Measurements from ENCODE around the gene ATG5.
"Not testable (repeated sequence)": the region's sequence is repeated elsewhere in the genome, so short reads cannot be mapped to it uniquely, and the experiment has no call there.

ATG5 gene

DNA sequence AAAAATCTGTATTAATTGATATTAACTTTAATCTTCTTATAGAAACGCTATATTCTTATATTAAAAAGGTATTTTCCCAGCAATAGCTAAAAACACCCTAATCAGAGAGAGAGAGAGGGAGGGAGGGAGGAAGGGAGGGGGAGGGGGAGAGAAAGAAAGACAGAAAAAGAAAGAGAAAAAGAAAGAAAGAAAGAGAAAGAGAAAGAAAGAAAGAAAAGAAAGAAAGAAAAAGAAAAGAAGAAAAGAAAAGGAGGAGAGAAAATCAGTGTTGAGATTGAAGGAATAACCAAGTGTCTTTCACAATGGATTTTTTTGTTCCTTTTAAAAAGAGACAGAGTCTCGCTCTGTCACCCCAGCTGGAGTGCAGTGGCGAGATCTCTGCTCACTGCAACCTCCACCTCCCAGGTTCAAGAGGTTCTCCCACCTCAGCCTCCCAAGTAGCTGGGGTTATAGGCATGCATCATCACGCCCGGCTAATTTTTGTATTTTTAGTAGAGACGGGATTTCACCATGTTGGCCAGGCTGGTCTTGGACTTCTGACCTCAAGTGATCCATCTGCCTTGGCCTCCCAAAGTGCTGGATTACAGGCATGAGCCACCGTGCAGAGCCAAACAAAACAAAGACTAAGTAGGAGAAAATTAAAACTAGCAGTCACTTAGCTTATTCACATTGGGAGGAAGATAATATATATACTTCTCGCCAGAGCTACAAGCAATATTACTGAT is 73.9 kb downstream of the ATG5 start:
- Mint-ChIP-seq H3K36me3 (ENCODE audit: insufficient read depth) (peaks cover 10% of the 10 kb centered on the region), H3K4me1 (peaks cover 38% of the 10 kb centered on the region)
- not testable (repeated sequence) for DNase-seq (ENCODE audit: low spot score in 2 of 2); H3K27me3 Mint-ChIP-seq; H3K4me3 Mint-ChIP-seq; ATAC-seq (replicated peaks; ENCODE audit: extremely low read depth, poor library complexity, severe bottlenecking); H3K9me3 Mint-ChIP-seq; H3K27ac Mint-ChIP-seq (ENCODE audit: low read depth)

GRCh38 chr6:106250953-106251352 is 74.6 kb downstream of the ATG5 start:
- Mint-ChIP-seq H3K27me3 (no peaks in the 10 kb centered on the region), H3K27ac (ENCODE audit: low read depth) (no peak overlapping the region), H3K9me3 (no peaks in the 10 kb centered on the region), H3K4me3 (no peak overlapping the region), H3K36me3 (ENCODE audit: insufficient read depth) (peaks cover 10% of the 10 kb centered on the region), H3K4me1 (peaks cover 44% of the 10 kb centered on the region)
- DNase-seq (ENCODE audit: low spot score in 2 of 2) (no peak), ATAC-seq (replicated peaks; ENCODE audit: extremely low read depth, poor library complexity, severe bottlenecking) (no peak)

DNA sequence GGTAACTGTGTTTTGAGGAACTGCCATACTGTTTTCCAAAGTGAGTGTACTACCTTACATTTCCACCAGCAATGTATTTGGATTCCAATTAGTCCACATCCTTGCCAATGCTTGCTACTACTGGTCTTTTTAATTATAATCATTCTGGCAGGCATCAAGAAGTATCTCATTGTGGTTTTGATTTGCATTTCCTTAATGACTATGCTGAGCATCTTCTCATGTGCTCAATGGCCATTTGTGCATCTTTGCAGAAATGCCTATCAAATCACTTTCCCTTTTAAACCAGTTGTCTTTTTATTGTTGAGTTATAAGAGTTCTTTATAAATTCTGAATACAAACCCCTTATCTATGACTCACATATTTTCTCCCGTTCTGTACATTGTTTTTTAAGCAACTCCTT is 75.9 kb downstream of the ATG5 start:
- ATAC-seq (replicated peaks; ENCODE audit: extremely low read depth, poor library complexity, severe bottlenecking) = no peak
- Mint-ChIP-seq H3K27me3 (no peaks in the 10 kb centered on the region), H3K36me3 (ENCODE audit: insufficient read depth) (peaks cover 12% of the 10 kb centered on the region), H3K4me1 (peaks cover 42% of the 10 kb centered on the region), H3K9me3 (no peaks in the 10 kb centered on the region), H3K4me3 (no peak overlapping the region), H3K27ac (ENCODE audit: low read depth) (peak overlapping the region; percentile 38)
- no peak for DNase-seq (ENCODE audit: low spot score in 2 of 2)

DNA sequence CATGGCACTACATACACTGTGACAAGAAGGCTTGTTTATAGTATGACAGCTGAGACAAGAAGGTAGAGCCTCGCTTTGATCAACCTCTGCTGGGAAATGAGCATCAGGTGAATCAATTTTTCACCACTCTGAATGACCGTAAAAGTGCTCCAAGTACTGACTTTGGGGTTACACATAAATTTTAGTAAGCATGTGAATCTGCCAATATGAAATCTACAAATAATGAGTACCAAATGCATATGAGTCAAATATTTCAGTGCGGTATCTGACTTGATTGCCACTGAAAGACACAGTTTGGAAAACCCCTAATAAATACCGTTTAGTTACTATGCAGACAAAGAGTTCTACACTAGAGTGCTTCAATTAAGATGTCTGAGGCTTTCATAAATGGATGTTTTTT is 77.8 kb downstream of the ATG5 start:
- peaks cover 34% of the 10 kb centered on the region for H3K4me1 Mint-ChIP-seq
- no peaks in the 10 kb centered on the region for H3K9me3 Mint-ChIP-seq
- H3K4me3 Mint-ChIP-seq = no peak overlapping the region
- ATAC-seq (replicated peaks; ENCODE audit: extremely low read depth, poor library complexity, severe bottlenecking) = no peak
- H3K27ac Mint-ChIP-seq (ENCODE audit: low read depth) = peak overlapping the region; percentile 22
- peaks cover 14% of the 10 kb centered on the region for H3K36me3 Mint-ChIP-seq (ENCODE audit: insufficient read depth)
- DNase-seq (ENCODE audit: low spot score in 2 of 2) = no peak
- no peaks in the 10 kb centered on the region for H3K27me3 Mint-ChIP-seq

GRCh38 chr6:106247293-106247692 is 78.3 kb downstream of the ATG5 start:
- Mint-ChIP-seq H3K36me3 (ENCODE audit: insufficient read depth) (peaks cover 14% of the 10 kb centered on the region), H3K9me3 (no peaks in the 10 kb centered on the region), H3K4me1 (peaks cover 34% of the 10 kb centered on the region), H3K27me3 (no peaks in the 10 kb centered on the region), H3K4me3 (no peak overlapping the region), H3K27ac (ENCODE audit: low read depth) (peak overlapping the region; percentile 22)
- DNase-seq (ENCODE audit: low spot score in 2 of 2) (no peak), ATAC-seq (replicated peaks; ENCODE audit: extremely low read depth, poor library complexity, severe bottlenecking) (no peak)

- no peak overlapping the region for H3K4me3 Mint-ChIP-seq
- H3K9me3 Mint-ChIP-seq = no peaks in the 10 kb centered on the region
- peaks cover 21% of the 10 kb centered on the region for H3K4me1 Mint-ChIP-seq
- DNase-seq (ENCODE audit: low spot score in 2 of 2) (no peak), ATAC-seq (replicated peaks; ENCODE audit: extremely low read depth, poor library complexity, severe bottlenecking) (no peak)
- H3K27ac Mint-ChIP-seq (ENCODE audit: low read depth) = no peak overlapping the region
- H3K27me3 Mint-ChIP-seq = no peaks in the 10 kb centered on the region
- peaks cover 11% of the 10 kb centered on the region for H3K36me3 Mint-ChIP-seq (ENCODE audit: insufficient read depth)
Measured at GRCh38 chr6:106244931-106245330, 80.6 kb downstream of the ATG5 start.

DNA sequence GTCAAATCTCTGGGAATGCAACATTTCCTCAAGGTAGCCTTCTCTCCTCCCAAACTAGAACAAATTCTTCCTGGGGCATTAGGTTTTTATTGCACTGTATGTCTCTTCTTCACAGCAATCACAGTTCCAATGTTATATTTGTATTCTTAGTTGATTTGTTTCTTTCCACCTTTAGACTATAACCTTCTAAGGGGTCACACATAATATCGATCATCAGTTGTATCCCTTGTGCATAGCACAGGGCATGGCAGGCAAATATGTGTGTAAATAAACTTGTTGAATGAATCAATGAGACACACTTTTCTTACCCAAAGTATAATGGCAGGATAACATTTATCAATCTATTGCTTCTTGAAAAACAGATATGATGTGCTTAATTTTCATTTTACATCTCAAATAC is 81.0 kb downstream of the ATG5 start:
- Mint-ChIP-seq H3K4me3 (no peak overlapping the region), H3K27me3 (no peaks in the 10 kb centered on the region), H3K36me3 (ENCODE audit: insufficient read depth) (peaks cover 11% of the 10 kb centered on the region), H3K9me3 (no peaks in the 10 kb centered on the region), H3K27ac (ENCODE audit: low read depth) (no peak overlapping the region), H3K4me1 (peaks cover 17% of the 10 kb centered on the region)
- no peak for DNase-seq (ENCODE audit: low spot score in 2 of 2)
- ATAC-seq (replicated peaks; ENCODE audit: extremely low read depth, poor library complexity, severe bottlenecking) = no peak

- DNase-seq (ENCODE audit: low spot score in 2 of 2) (no peak), ATAC-seq (replicated peaks; ENCODE audit: extremely low read depth, poor library complexity, severe bottlenecking) (no peak)
- no peaks in the 10 kb centered on the region for H3K27me3 Mint-ChIP-seq
- H3K9me3 Mint-ChIP-seq = no peaks in the 10 kb centered on the region
- H3K4me1 Mint-ChIP-seq = peaks cover 24% of the 10 kb centered on the region
- no peak overlapping the region for H3K27ac Mint-ChIP-seq (ENCODE audit: low read depth)
- peaks cover 11% of the 10 kb centered on the region for H3K36me3 Mint-ChIP-seq (ENCODE audit: insufficient read depth)
- H3K4me3 Mint-ChIP-seq = no peak overlapping the region
Measured at GRCh38 chr6:106243261-106243660, 82.3 kb downstream of the ATG5 start.

- Mint-ChIP-seq H3K27ac (ENCODE audit: low read depth) (no peak overlapping the region), H3K9me3 (no peaks in the 10 kb centered on the region)
- no peak for ATAC-seq (replicated peaks; ENCODE audit: extremely low read depth, poor library complexity, severe bottlenecking)
Measured at GRCh38 chr6:106241498-106241897, 84.1 kb downstream of the ATG5 start.

GRCh38 chr6:106237286-106237685 is 88.3 kb downstream of the ATG5 start:
- H3K27me3 Mint-ChIP-seq = no peaks in the 10 kb centered on the region
- H3K4me3 Mint-ChIP-seq = no peak overlapping the region
- DNase-seq (ENCODE audit: low spot score in 2 of 2) (no peak), ATAC-seq (replicated peaks; ENCODE audit: extremely low read depth, poor library complexity, severe bottlenecking) (no peak)
- no peak overlapping the region for H3K27ac Mint-ChIP-seq (ENCODE audit: low read depth)
- peaks cover 5% of the 10 kb centered on the region for H3K36me3 Mint-ChIP-seq (ENCODE audit: insufficient read depth)
- H3K9me3 Mint-ChIP-seq = no peaks in the 10 kb centered on the region
- peaks cover 21% of the 10 kb centered on the region for H3K4me1 Mint-ChIP-seq

More at GRCh38 chr6:106241498-106241897, 84.1 kb downstream of the ATG5 start:
- Mint-ChIP-seq H3K27me3 (no peaks in the 10 kb centered on the region), H3K4me3 (no peak overlapping the region), H3K36me3 (ENCODE audit: insufficient read depth) (peaks cover 4% of the 10 kb centered on the region), H3K4me1 (peaks cover 20% of the 10 kb centered on the region)
- DNase-seq (ENCODE audit: low spot score in 2 of 2) = no peak

DNA sequence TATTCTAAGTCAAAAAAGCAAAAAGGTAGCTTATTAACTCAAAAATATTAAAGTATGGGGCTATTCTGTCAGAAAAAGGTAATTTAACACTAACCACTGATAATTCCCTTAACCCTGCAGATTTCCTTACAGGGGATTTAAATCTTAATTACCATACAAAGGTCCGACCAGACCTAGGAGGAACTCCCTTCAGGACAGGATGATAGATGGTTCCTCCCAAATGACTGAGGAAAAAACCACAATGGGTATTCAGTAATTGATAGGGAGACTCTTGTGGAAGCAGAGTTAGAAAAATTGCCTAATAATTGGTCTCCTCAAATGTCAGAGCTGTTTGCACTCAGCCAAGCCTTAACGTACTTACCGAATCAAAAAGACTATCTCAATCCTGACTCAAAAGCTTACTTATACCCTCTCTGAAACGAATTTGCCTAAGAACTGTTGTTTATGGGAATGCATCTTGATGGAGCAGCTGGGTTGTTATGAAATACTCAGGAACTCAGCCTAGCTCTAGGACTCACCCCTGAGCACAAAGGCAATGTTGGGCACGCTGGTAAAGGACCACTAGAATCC is 95.6 kb downstream of the ATG5 start:
- not testable (repeated sequence) for H3K4me3 Mint-ChIP-seq; H3K36me3 Mint-ChIP-seq (ENCODE audit: insufficient read depth); ATAC-seq (replicated peaks; ENCODE audit: extremely low read depth, poor library complexity, severe bottlenecking); H3K27me3 Mint-ChIP-seq; H3K9me3 Mint-ChIP-seq; DNase-seq (ENCODE audit: low spot score in 2 of 2)
- H3K27ac Mint-ChIP-seq (ENCODE audit: low read depth) = peak overlapping the region; percentile 82
- peaks cover 25% of the 10 kb centered on the region for H3K4me1 Mint-ChIP-seq

DNA sequence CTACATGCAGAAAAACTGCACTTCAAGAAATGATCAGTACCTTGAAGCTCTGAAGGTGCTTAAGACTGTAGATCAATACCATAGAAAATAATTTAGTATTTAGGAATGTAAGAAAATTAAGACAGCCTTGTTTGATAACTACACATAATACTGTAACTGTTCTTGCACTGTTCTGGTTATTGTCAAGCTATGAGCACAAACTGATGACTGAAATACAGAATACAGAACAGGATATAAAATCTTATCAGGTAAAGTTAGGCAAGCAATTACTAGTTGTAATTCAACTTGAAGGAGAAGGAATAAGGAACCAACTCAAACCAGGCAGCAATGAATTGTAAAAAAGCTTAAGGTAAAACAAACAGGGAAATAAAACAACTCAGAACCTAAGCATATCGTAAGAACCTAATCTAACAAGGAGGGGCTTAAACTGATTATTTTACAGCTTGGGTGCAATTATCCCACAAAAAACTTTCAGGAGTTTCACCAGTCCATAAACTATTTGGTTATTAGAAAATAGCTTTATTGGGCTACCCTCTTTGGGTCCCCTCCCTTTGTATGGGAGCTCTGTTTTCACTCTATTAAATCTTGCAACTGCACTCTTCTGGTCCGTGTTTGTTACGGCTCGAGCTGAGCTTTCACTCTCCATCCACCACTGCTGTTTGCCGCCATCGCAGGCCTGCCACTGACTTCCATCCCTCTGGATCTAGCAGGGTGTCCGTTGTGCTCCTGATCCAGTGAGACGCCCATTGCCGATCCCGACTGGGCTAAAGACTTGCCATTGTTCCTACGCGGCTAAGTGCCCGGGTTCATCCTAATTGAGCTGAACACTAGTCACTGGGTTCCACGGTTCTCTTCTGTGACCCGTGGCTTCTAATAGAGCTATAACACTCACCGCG is 97.7 kb downstream of the ATG5 start:
- H3K9me3 Mint-ChIP-seq = no peaks in the 10 kb centered on the region
- DNase-seq (ENCODE audit: low spot score in 2 of 2) = no peak
- H3K36me3 Mint-ChIP-seq (ENCODE audit: insufficient read depth) = peaks cover 2% of the 10 kb centered on the region
- peaks cover 22% of the 10 kb centered on the region for H3K4me1 Mint-ChIP-seq
- peak overlapping the region; percentile 70 for H3K27ac Mint-ChIP-seq (ENCODE audit: low read depth)
- H3K4me3 Mint-ChIP-seq = no peak overlapping the region
- ATAC-seq (replicated peaks; ENCODE audit: extremely low read depth, poor library complexity, severe bottlenecking) = no peak
- H3K27me3 Mint-ChIP-seq = no peaks in the 10 kb centered on the region
